Activated CD4-positive, CD25-positive, alpha-beta regulatory T cell (primary cell): ENCODE measurements around the gene EFCAB6.
A peak's percentile ranks its signal among the peaks of the same experiment; 100 is the strongest.

Experiments used
- DNase-seq, 4 experiments: peaks; one replicate each; lab custom pipeline; 2025; lab: John Stamatoyannopoulos, UW

The EFCAB6 gene, protein sequence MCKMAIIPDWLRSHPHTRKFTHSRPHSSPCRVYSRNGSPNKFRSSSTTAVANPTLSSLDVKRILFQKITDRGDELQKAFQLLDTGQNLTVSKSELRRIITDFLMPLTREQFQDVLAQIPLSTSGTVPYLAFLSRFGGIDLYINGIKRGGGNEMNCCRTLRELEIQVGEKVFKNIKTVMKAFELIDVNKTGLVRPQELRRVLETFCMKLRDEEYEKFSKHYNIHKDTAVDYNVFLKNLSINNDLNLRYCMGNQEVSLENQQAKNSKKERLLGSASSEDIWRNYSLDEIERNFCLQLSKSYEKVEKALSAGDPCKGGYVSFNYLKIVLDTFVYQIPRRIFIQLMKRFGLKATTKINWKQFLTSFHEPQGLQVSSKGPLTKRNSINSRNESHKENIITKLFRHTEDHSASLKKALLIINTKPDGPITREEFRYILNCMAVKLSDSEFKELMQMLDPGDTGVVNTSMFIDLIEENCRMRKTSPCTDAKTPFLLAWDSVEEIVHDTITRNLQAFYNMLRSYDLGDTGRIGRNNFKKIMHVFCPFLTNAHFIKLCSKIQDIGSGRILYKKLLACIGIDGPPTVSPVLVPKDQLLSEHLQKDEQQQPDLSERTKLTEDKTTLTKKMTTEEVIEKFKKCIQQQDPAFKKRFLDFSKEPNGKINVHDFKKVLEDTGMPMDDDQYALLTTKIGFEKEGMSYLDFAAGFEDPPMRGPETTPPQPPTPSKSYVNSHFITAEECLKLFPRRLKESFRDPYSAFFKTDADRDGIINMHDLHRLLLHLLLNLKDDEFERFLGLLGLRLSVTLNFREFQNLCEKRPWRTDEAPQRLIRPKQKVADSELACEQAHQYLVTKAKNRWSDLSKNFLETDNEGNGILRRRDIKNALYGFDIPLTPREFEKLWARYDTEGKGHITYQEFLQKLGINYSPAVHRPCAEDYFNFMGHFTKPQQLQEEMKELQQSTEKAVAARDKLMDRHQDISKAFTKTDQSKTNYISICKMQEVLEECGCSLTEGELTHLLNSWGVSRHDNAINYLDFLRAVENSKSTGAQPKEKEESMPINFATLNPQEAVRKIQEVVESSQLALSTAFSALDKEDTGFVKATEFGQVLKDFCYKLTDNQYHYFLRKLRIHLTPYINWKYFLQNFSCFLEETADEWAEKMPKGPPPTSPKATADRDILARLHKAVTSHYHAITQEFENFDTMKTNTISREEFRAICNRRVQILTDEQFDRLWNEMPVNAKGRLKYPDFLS (N-terminal part only)

DNA sequence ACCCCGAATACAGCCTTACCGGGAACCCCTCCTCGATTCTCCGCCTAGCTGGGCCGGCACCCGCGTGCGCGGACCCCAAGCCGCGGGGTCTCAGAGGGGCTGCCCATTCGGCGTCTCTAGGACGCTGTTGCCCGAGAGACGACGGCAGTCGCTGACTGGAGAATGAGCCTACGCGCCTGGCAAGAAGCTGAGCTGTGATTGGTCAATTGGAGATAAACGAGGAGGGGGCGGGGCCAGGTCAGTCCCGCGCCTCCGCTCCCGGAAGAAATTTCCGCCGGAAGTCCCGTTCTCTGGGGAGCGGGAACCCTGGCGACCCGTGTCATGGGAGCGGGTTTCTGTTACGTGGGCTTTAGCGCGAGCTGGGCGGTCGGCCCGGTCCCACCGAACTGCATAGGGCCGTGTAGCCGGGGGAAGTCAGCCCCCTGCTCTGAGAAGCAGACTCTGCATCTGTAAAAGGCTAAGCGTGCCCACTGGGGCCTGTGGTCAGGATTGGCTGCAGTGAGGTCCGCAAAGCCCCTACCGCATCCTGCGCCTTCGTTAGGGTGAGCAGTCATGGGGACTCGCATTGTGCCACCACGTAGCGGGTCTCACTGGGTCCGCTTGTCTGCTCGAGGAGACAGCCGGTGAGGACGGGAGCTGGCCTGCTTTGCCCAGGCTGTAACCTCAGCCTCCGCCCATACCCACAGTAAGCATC lies at the start of gene EFCAB6:
Gene EFCAB6 (minus strand): TSS at position 157 of the 694 bp plus-strand sequence. CDS start 29,987 bp downstream, outside the sequence.
- DNase-seq: peak; percentile 74 to 82 (median 80)

DNA sequence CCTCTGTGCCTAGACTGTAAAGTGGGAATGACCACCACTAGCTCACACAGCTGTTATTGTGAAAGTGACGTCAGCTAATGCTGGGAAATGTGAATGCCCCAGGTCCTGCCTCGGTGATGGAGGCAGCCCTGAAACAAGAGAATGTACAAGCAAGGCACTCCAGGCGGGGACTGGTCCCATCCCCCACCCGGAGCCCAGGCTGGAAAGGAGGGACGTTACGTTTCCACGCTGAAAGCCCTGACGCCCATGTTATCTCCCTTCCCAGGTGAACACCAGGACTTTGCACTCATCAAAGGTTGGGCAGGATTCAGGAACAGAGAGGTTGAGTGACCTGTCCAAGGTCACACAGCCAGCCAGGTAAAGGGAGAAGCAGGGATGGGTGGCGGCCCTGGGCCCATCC lies 49.4 kb upstream of the EFCAB6 start:
- DNase-seq: no peak

DNA sequence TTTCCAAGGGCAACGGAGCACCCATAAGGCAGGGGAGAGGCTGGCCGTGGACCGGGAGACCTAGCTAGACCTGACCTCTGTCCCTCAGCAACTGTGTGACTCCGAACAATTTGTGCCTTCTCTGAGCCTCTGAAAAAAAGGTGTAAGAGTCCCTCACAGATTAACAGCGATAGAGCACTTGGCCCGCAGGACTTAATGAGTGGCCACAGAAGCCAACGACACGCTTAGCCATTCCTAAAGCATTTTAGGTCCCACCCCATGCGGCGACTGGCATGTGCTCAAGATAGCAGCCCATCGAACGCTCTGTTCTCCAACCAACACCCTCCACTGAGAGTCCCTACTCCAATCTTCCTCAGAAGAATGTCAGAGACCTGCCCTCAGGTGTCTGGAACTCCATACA lies 48.7 kb upstream of the EFCAB6 start:
- DNase-seq: no peak

DNA sequence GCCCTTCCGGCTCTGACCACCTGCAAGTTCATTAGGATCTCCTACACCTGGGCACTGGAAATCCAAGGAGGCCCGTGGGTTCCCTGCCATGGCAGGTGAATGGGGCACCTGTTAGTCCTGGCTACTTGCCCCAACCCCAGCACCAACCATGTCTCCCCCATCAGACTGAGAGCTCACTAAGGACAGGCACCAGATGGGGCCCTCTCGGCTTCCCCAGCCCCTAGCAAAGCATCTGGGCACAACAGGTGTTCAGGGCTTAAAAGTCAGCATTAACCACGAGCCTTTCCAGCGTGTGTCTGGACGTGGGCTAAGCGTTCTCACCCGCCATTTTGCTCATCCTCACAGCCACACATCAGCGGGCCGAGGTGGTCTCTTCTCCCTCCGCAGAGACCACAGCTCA lies 48.0 kb upstream of the EFCAB6 start:
- DNase-seq: no peak

DNA sequence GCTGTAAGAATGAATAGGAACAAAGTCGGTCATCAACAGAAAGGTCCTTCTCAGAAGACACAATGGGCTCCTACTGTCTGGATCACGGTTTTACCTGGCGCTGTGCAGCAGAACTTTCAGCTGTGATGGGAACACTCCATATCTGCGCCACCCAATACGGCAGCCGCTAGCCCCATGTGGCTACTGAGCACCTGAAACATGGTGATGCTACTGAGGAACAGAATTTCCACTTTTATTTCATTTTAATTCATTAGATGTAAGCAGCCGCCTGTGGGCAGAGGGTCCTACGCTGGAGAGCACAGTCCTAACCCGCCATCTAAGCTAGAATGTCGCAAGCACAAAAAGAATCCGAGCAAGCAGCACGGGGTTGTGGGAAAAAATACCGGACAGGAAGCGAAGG lies 47.5 kb upstream of the EFCAB6 start:
- DNase-seq: no peak

DNA sequence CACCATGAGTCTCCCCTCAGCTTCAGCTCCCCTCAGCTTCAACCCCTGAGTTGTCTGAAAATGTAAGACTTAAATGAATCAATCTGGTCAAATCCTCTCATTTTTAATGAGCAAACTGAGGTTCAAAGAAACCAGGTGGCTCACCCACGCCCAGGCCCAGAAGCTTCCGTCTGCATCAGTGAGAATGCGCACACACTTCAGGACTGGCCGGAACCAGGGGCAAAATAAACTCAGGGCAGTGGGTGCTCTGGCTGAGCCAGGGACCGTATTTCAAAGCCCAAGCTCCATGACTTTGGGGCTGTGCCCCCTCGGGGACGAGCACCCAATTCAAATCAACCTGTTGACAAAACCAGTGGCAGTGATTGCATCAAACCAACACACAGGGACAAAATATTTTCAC lies 47.1 kb upstream of the EFCAB6 start:
- no peak for DNase-seq

DNA sequence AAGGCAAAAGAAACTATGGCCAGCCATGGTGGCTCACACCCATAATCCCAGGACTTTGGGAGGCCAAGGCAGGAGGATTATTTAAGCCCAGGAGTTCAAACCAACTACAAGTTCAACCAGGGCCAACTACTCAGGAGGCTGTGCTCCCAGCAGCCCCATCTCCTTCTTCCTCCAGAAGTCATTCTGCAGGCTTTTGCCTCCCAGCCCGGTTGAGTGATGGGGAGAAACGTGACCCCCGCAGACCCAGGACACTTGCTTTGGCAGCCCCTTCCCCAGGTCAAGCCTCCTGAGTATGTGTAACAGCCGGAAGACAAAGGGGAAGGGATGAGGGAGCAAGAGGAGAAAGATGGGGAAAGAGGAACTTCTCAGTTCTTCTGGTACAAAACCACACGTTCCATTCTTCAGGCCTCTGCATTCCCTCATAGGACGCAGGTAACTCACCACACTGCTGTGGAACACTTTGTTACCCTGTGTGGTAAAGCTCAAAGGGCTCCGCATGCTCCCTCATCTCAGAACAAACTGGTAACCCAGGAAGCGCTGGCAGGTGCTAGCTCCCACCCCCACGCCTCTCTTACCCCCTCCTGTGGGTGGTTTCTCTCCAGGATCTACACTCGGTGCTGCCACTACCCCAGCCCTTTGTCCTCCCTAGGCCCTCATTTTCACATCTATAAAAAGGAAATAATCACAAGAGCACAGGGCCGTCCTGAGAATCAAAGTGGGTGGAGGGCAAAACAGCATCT lies 46.2 kb upstream of the EFCAB6 start:
- DNase-seq: no peak

DNA sequence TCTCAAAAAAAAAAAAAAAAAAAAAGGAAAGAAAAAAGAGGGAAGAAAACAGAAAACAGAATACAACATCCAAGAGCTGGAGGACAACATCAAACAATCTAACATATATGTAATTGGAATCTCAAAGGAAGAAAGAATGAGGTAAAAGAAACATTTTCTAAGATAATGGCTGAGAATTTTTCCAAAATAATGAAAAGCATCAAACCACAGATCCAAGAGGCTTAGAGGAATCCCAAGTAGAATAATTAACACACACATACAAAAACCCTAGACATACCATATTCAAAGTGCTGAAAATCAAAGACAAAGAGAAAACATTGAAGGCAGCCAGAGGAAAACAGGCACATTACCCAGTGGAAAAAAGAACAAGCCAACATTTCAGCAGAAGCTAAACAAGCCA lies 45.3 kb upstream of the EFCAB6 start:
- no peak for DNase-seq

DNA sequence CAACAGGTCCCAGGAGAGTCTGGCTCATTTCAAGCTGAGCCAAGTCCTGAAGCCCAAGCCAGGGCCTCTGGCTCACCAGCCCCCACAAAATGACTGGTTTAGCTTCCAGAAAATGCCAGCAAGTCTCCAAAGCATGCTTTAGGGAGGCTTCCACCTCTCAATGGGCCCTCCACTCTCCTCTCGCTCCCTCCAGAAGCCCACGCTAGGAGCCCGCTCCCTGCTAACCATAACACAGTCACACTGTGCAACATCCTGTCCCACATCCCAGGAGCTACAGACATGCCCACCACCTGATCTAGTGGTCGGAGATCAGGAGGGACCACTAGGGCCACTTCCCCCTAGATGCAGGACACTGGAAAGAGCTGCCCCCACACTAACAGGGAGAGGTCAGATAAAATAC lies 43.3 kb upstream of the EFCAB6 start:
- no peak for DNase-seq

DNA sequence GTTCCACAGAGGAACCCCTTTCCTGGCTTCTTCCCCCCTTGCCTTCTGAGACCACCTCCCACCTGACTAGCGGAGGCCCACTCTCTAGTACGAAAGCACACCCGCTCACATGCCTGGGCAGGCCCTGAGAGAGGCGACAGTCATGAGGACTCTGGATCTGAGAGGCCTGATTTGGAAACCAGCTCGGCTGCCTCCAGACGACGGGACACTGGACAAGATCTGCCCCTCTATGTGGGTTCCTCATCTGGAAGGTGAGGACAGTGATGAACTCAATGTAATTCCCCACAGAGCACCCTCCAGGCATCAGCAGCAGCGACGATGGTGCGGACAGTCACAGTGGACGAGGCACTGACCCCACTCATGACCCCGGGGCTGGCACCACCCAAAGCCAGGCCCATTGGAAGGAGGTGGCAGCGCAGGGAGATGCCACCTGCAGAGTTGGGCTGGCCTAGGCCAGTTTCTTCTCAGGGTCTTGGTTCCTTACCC lies 42.7 kb upstream of the EFCAB6 start:
- no peak for DNase-seq

DNA sequence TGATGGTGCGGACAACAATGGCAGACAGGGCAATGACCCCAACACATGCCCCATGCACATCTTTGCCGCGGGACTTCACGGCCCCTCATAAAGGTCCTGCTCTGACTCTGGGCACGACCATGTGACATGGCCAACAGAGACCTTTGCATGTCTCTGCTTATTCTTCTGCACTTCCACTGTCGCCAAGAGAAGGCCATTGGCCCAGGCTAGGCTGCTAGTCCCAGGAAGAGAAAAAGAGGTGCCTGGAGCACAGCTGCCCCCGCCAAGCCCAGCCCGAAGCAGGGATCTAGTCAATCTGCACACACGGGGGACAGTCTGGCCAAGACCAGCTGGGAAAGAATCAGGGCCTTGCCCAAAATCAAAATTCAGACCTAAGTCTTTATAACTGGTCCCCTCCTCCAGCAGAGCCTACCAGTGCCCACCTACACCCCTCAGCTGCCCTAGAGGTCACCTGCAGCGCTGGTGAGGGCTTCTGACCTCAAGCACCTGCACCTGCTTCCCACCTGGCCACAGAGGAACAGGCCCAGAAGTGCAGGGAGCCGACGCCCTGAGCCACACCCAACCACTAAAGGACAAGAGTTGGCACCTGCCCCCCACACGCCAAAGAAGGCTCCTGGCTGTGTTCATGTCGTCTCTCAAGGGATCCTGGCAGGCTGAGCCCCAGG lies 42.1 kb upstream of the EFCAB6 start:
- DNase-seq: no peak

DNA sequence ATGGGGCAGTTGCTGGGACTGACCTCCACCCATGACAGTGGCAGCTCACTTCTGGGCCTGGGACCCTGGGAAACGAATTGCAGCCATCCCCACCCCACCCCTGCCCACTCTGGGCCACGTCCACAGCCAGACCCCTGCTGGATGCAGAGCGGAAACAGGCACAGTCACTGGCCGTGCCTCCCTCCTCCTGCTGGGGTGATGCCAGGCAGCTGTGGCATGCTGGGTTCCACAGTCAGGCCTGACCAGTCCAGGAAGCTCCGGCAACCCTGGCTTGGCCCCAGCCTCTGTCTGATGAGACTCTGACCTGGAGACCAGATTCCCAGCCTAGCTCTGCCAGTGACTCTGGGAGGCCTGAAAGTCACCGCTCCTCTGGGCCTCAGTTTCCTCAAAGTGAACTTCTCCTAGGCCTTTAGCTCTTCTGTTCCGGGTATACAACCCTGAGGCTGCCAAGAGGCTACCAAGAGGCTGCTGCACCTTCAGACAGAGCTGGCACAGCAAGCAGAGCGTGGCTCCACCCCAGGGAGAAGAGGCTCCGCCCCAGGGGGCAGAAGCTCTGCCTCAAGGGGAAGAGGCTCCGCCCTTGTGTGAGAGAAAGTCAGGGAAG lies 41.3 kb upstream of the EFCAB6 start:
- no peak for DNase-seq

DNA sequence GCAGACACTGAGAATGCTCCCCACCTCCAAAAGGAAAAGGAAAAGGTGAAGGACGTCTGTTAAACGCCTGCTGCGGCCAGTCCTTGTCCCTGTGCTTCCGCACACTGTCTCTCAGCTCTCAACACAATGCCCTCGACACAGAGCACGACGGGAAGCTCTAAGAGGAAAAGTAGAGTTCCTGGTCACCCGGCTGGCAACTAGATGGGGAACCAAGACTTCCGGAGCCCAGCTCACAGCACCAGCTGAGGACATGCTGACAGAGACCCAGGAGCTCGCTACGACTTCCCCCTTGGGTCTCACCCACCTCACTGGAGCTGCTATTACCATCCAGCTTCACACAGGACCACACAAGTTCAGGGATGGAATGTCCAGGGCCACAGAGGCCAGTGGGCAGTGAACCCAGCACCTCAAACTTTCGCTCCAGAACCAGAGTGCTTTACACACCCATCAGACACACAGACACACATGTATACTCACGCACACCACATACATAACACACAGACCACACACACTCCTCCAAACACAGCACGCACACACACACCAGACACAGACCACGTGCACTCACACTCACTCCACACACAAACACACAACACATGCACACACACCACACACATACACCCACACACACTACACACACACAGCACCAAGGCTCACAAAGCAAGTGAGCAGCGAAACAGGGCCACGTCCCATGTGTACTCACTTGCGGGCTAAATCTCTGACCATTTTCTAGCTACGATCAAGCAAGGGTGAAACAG lies 40.6 kb upstream of the EFCAB6 start:
- no peak for DNase-seq

DNA sequence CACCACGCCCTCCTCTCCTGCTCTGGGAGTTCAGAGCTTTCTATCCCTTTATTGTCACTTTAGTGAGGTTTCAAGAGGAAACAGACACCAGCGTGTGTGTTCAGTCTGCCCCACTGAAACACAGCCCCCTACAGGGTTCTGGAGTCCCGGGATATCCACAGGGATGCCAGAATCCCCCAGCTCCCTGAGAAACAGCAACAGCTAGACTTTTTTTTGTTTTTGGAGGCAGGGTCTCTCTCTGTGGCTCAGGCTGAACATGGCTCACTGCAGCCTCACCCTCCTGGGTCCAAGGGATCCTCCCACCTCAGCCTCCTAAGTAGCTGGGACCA lies 39.8 kb upstream of the EFCAB6 start:
- no peak for DNase-seq

DNA sequence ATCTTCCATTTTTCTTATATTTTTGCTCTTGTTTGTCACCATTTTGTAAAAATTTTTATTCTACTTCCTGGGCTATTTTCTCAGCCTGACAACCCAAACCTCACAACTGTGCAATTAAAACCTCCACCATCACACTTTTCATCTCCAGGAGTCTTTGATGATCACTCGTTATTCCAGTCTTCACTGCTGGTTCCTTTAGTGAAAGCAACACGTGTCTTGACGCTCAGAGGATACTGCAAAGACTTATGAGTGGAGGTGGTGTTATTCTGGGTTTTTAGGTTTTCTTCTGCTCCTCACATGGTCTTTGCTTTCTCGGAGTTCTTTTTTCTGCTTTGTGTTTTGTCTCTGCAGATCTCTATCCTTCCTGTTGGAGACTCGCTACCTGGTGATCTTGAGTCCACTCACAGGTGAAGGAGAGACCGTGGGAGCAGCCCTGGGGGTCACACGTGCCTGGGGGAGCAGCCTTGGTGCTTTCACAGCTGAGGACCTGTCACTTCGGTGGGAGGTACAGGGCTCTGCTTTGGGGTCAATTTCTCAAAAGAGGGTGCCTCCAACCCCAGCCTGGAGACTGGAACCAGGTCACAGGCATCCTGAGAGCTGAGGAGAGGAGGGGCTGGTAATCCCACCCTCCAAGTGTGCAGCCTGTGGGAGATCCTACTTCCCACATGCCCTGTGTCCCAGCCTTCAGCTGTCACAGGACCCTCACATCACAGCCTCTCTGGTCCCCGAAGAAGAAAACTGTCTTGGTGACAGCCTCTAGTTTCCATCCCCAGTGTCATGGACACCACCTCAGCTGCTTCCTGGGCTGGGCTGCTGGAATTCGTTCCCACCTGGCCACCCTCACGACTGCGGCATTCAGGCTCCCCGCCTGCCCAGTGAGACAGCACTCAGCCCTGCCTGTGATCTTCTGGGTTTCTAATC lies 39.2 kb upstream of the EFCAB6 start:
- DNase-seq: no peak

DNA sequence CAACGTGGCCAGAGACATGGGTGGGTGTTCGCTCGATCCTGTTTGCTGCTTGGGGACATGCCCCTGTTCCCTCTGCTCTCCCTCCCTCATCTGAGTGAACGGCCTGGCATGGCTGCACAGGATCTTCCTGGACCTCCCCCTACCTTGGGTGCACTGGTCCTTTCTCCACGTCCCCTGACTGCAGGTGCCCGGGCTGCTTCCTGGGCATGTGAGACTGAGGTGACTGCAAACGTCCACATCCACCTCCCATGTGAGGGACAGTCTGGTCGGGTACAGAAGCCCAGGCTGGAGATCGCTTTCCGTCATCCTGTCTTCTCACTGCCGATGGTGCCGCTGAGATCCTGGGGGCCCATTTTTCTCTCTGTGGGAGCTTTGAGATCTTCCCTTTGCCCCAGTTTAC lies 38.4 kb upstream of the EFCAB6 start:
- DNase-seq: no peak

DNA sequence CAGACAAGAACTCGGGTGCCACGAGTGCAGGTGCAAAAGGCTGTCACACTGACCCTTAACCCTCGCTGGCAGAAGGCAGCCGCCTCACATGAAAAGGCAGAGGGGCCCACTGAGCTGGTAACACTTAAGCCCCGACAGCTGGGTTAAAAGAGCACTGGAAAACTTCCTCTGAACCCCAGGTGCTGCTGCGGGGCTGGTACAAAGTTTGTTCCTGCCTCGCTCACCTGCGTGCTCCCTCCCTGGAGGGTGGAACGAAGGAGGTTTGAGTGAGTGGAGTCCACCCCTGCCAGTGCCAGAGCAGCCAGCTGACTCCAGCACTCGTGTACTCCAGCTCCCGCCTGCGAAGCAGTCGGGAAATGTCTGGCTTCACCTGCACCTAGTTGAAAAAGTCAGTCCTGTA lies 37.6 kb upstream of the EFCAB6 start:
- DNase-seq: no peak
